H1 (cell line): ENCODE measurements around the gene FBXL16. TPM values are rescaled to one million over a fixed set of nuclear protein-coding genes. Genes with fewer than 3 reads are reported as not detected.

Experiments
- CBX5 ChIP-seq: fragments of 300-800, 300-1000 bp; sonication (generic); IDR thresholded peaks from 2 replicates; pipeline ENCODE4 v1.7.1; 2016; ENCODE audit warnings: antibody characterized with exemption, low read length, low read depth
- CREB1 ChIP-seq: IDR thresholded peaks from 2 replicates; pipeline ENCODE4 v1.6.1; 2012; ENCODE audit warnings: inconsistent platforms
- POLR2AphosphoS5 ChIP-seq: IDR thresholded peaks from 2 replicates; pipeline ENCODE4 v1.6.1; 2011; ENCODE audit warnings: low read depth, low read length
- TCF12 ChIP-seq: IDR thresholded peaks from 2 replicates; pipeline ENCODE4 v1.6.1; 2011; ENCODE audit warnings: low read depth, mild to moderate bottlenecking, low read length
- ZNF274 ChIP-seq: IDR thresholded peaks from 2 replicates; pipeline ENCODE4 v1.7.0; 2012; ENCODE audit warnings: low read length, borderline replicate concordance; ENCODE audit errors: extremely low read depth
- polyA plus RNA-seq, 7 experiments: library from polyadenylated mRNA; depleted of rRNA in 3 of 7; stranded (reverse) in 5 of 7; unstranded in 2 of 7; fragments of >200 nt in 5 of 7; fragments of 200-250 nt in 2 of 7; gene quantifications; 1 replicate in 5 of 7; 2 replicates in 1 of 7; 4 replicates in 1 of 7; pipeline versions ENCODE4 v1.2.1 to v1.2.3, GENCODE V29; 2011 to 2013; ENCODE audit warnings: missing spikeins in 2 of 7, mixed read lengths in 2 of 7
- total RNA-seq: library from RNA; stranded (reverse); fragmentation: NEBNext Ultra II Directional; extraction: Animal tissue kit (Norgen Biotek cat#: 25700); gene quantifications from 2 replicates; pipeline ENCODE4 v1.2.1, GENCODE V29; 2021

FBXL16 gene
- total and polyA plus RNA-seq, 2 of the 8 experiments (the other 6 are each of a cell fraction or from before 2014, with no cell fraction given) = 12.5 to 12.8 TPM

- TF ChIP-seq TCF12 (no peak), CREB1 (no peak), CBX5 (no peak), POLR2AphosphoS5 (no peak), ZNF274 (no peak)
These were observed 46.4 kb upstream of the FBXL16 start (continued) for GRCh38 chr16:752007-752312.
